NCI-H2107 treated with DMSO at 0.1 percent for 48 hours (cell line): ENCODE data around the gene TMEM156.
"Not testable (repeated sequence)": the region's sequence is repeated elsewhere in the genome, so short reads cannot be mapped to it uniquely, and the experiment has no call there.

Experiments
- DNase-seq: peaks from one replicate; lab custom pipeline; 2025; ENCODE audit not compliant: unreplicated experiment; lab: John Stamatoyannopoulos, UW

Gene TMEM156

GRCh38 chr4:38958453-38959190 is 73.6 kb downstream of the TMEM156 start:
- no peak for DNase-seq

GRCh38 chr4:38957893-38958292 is 74.3 kb downstream of the TMEM156 start:
- DNase-seq, result no peak

- DNase-seq, result no peak
Measured at GRCh38 chr4:38957261-38957815, 74.9 kb downstream of the TMEM156 start.

GRCh38 chr4:38955957-38956356 is 76.3 kb downstream of the TMEM156 start:
- no peak for DNase-seq

GRCh38 chr4:38954727-38955126 is 77.5 kb downstream of the TMEM156 start:
- no peak for DNase-seq

- DNase-seq, result no peak
Measured at GRCh38 chr4:38952017-38952416, 80.2 kb downstream of the TMEM156 start.

GRCh38 chr4:38951598-38951997 is 80.6 kb downstream of the TMEM156 start:
- DNase-seq, result no peak

- no peak for DNase-seq
Measured at GRCh38 chr4:38950734-38951133, 81.5 kb downstream of the TMEM156 start.

- DNase-seq, result no peak
Measured at GRCh38 chr4:38950159-38950558, 82.0 kb downstream of the TMEM156 start.

GRCh38 chr4:38949411-38950051 is 82.7 kb downstream of the TMEM156 start:
- DNase-seq, result no peak

- DNase-seq, result no peak
Measured at GRCh38 chr4:38948551-38948950, 83.7 kb downstream of the TMEM156 start.

GRCh38 chr4:38946919-38947318 is 85.3 kb downstream of the TMEM156 start:
- no peak for DNase-seq

GRCh38 chr4:38944440-38944839 is 87.8 kb downstream of the TMEM156 start:
- no peak for DNase-seq

GRCh38 chr4:38943343-38943742 is 88.9 kb downstream of the TMEM156 start:
- no peak for DNase-seq

GRCh38 chr4:38941906-38942305 is 90.3 kb downstream of the TMEM156 start:
- DNase-seq, result not testable (repeated sequence)

- DNase-seq, result no peak
Measured at GRCh38 chr4:38940476-38940875, 91.7 kb downstream of the TMEM156 start.

GRCh38 chr4:38939165-38939564 is 93.0 kb downstream of the TMEM156 start:
- no peak for DNase-seq

GRCh38 chr4:38935391-38936073 is 96.7 kb downstream of the TMEM156 start:
- DNase-seq, result no peak

GRCh38 chr4:38931125-38931524 is 101.1 kb downstream of the TMEM156 start:
- no peak for DNase-seq

- DNase-seq, result no peak
Measured at GRCh38 chr4:38930707-38931106, 101.5 kb downstream of the TMEM156 start.

- DNase-seq, result no peak
Measured at GRCh38 chr4:38930204-38930603, 102.0 kb downstream of the TMEM156 start.

GRCh38 chr4:38928974-38929373 is 103.2 kb downstream of the TMEM156 start:
- no peak for DNase-seq
